ENCODE results near the gene GSC.
"Not testable (repeated sequence)": the region's sequence is repeated elsewhere in the genome, so short reads cannot be mapped to it uniquely, and the experiment has no call there.

The GSC gene

DNA sequence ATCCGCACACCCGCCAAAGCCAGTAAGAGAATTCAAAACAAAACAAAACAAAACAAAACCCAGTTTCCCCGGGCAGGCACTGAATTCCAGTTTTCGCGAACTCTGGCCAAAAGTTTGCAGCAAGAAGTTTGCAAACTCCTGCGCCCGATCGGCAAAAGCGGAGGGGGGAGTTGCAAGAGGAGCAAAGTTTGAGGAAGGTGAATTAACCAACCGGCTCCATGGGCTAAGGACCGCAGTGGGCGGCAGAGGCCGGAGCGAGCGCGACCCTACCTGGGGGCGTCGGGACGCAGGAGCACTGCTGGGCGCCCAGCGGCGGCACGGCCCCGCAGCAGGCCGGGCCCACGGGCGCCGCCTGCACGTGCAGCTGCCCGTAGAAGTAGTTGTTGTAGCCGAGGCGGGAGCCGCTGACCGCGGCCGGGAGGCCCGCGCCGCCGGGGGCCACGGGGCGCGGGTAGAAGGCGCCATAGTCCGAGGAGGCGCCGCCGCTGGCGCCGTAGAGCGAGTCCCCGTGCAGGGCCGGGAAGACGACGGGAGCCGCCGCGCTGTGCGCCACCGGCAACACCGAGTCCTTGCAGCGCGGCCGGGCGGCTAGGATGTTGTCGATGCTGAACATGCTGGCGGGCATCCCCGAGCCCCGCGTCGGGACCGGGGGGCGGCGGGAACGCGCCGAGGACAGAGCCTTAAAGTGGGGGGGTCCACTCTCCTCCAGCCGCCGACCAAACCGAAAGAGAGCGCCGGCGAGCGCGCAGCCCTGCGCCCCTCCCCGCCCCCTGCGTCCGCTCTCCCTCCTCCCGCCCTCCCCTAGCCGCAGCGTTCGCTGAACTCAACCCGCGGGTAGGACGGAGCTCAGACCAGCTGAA is at the start of gene GSC:
Gene GSC (minus strand): TSS at position 723 of the 860 bp plus-strand sequence. CDS start 98 bp downstream, at position 625.
- no peak for FAIRE-seq
- DNase-seq (ENCODE audit: low spot score), result no peak

GRCh38 chr14:94819531-94819930 is 49.6 kb upstream of the GSC start:
- no peak for FAIRE-seq
- no peak for DNase-seq (ENCODE audit: low spot score)

DNA sequence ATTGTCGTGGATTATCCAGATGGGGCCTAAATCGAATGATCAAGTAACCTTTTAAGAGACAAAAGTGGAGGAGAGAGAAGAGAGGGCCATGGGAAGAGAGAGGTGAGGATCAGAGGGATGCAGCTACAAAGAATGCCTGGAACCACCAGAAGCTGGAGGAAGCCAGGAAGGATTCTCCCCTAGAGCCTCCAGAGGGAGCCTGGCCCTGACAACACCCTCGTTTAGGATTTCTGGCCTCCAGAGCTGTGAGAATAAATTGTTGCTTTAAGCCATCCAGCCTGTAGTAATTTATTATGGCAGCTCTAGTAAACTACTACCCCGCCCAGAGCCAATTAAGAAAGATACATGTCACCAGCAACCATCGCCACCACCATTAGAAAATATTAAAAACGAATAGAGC is 46.2 kb upstream of the GSC start:
- FAIRE-seq (no peak), DNase-seq (ENCODE audit: low spot score) (no peak)

GRCh38 chr14:94805680-94806288 is 35.9 kb upstream of the GSC start:
- no peak for FAIRE-seq
- DNase-seq (ENCODE audit: low spot score), result no peak

DNA sequence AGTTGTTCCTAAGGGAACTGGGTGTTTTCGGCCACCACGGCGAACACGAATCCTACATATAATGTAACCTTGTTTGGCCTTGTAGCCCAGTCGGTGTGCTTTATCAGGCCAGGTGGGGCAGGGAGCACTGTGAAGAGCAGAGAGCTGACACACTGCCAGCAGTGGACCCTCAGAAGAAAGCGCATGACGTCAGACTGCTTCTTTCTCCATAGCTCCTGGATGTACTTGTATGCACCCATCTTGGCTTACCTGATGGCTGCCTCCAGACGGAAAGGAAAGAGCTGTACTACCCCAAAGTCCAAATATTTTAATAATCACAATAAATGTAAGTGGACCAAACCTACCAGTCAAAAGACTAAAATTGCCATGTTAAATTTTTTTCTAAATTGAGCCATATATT is 31.3 kb upstream of the GSC start:
- FAIRE-seq (no peak), DNase-seq (ENCODE audit: low spot score) (no peak)

- not testable (repeated sequence) for FAIRE-seq; DNase-seq (ENCODE audit: low spot score)
Measured at GRCh38 chr14:94800764-94801163, 30.9 kb upstream of the GSC start.

- FAIRE-seq (no peak), DNase-seq (ENCODE audit: low spot score) (no peak)
Measured at GRCh38 chr14:94797887-94798286, 28.0 kb upstream of the GSC start.

DNA sequence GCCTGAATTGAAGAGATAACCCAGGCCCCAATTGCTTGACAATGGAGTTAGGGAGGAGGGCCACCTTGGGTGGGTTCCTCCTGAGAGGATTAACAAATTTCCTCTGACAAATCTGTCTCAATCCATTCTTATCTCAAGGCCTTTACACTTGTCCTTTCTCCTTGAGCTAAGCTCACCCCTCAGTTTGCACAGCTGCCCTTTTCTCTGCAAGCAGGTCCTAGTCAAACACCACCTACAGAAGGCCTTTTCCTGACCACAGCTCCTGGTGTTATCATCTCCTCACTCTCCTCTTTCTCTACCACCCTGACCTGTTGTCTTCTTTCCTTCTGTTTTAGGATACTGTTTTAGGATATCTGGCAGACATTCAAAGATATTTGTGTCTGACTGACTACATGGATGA is 26.4 kb upstream of the GSC start:
- FAIRE-seq, result no peak

DNA sequence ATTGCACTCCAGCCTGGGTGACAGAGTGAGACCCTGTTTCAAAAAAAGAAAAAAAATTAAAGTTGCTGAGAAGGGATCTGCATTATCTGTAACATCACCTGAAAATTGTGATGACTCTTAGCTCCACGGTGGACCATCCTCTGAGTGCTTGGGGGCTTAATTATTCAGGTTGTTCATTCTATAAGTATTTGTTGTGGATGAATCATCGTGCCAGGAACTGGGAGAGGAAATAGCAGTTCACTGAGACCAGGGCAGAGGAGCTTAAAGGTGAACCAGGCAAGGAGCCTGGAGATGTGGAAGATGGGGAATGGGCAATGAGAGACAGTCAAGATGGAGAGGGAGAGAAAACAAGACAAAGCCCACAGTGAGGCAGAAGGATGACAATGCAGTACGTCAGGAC is 25.5 kb upstream of the GSC start:
- DNase-seq (ENCODE audit: low spot score) (no peak), FAIRE-seq (no peak)

More for the DNA sequence above, 26.4 kb upstream of the GSC start:
- no peak for DNase-seq (ENCODE audit: low spot score)

GRCh38 chr14:94793901-94794300 is 24.0 kb upstream of the GSC start:
- DNase-seq (ENCODE audit: low spot score) (no peak), FAIRE-seq (no peak)

DNA sequence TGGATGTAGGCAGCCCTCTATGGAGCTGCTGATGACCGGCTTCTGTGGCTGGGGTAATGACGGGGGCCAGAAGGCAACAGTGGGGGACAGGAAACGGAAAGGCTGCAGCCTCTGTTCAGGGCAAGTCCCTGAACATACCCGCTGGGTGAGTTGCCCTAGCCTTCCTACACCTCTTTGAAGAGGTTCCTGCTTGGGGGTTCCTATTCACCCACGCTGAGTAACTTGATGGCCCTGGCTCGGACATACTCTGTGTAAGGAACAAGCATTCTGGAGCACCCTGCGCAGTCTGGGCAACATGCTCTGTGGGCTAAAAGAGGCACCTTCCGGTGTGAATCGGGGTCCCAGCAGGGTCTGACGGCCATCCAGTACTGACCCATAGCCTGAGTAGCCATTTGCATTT is 17.7 kb upstream of the GSC start:
- FAIRE-seq, result no peak

GRCh38 chr14:94787092-94787491 is 17.2 kb upstream of the GSC start:
- DNase-seq (ENCODE audit: low spot score) (no peak), FAIRE-seq (no peak)

More for the DNA sequence above, 17.7 kb upstream of the GSC start:
- DNase-seq (ENCODE audit: low spot score), result no peak

- no peak for DNase-seq (ENCODE audit: low spot score)
- no peak for FAIRE-seq
Measured at GRCh38 chr14:94780536-94781399, 10.9 kb upstream of the GSC start.

DNA sequence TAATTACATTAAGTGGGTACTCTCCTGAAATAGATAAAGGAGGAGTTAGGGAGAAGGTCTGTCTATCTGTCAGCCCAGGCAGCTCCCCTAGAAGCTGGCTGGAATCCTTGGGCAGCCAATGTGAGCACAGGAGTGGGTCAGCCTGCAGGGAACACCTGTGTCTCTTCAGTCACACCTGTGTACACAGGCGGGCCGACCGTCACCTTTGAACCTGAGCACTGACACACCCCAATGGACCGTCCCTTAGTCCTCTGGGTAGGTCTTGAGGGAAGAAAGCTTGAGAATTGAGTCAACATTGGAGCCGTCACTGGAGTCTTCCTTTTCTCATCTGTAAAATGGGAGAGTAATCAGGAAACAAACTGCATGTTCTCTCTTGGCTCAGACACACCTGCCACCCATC is 9.8 kb upstream of the GSC start:
- DNase-seq (ENCODE audit: low spot score), result no peak
- FAIRE-seq, result no peak

DNA sequence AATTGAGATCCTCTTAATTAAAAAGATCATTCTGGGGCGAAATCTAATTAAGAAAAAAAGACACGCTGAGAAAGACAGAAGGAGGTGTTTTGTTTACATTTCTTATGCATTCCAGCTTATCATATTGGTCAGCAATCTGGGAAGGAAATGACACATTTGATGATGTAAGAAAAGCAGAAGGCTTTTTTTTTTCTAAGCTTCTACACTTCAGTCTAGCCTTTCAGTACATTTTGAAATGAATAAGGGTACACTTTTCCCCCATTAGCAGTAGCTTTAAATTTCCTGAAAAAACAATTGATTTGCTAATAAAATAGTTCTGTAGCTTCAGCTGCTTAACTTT is 5.9 kb upstream of the GSC start:
- DNase-seq (ENCODE audit: low spot score) (no peak), FAIRE-seq (no peak)

DNA sequence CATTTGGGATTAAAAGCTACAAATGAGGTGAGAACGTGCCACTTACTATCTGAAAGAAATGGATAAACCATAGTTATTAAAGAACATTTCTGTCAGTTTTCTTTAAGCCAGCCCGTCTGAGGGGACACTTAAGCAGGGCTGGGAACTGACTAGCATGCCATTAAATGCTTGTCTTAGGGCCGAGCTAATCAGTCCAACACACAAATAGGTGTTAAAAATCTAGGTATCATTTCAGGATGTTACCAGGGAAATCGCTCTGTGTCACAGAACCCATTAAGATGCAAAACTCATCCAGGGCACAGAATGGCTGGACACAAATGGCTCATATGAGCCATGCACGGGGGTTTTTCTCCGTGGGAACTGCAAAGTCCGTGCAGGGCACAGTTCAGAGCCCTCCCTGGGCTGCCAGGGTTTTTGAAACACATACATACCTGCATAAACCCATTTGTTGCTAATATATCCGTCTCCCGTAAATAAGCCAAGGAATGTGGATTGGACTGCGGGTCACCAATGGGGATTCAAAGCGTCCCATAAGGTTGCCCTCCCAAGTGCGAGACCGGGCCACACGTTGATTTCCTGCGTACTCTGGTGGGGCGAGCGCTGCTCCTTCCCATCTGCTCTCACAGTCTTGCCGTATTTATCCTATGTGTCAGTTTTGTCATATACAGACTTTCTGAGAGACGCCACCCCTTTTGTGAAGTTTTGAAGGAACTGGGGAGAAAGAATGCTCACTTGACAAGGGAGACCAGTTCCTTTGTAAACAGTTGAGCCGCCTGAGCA is 5.4 kb upstream of the GSC start:
- FAIRE-seq (no peak), DNase-seq (ENCODE audit: low spot score) (no peak)

GRCh38 chr14:94774344-94775090 is 4.6 kb upstream of the GSC start:
- no peak for DNase-seq (ENCODE audit: low spot score)
- FAIRE-seq, result no peak

DNA sequence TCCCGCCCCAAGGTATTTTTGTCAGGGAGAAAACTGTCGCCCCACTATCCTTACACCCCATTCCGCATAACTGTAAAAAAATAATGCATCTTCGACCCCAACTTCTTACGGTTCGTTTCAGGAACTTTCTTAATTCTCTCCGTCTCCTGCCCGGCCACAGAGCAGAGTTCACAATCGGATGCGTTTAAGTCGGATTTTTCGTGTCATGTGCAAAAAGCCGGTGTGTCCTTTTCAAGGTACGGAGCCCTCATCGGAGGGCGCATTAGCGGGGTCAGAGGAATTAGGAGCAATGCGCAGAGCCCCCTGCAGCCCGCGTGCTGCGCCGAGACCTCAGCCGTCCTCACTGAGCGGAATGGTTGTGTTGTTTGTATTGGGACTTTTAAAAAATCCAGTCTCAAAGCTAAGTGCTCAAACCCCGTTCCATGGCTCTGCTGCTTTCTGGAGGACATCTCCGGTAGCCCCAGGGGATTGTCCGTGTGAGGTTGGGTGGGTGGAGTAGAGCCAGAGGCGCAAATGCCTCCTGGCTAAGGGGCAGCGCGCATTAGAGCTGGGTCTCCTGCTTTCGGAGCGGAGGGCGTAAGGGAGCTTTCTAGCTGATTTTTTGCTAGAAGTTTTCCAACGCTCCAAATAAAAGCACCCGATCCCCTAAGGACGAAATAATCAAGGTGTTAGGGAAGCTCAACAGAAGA is 3.9 kb upstream of the GSC start:
- DNase-seq (ENCODE audit: low spot score) (no peak), FAIRE-seq (no peak)

- DNase-seq (ENCODE audit: low spot score), result no peak
- FAIRE-seq, result no peak
Measured at GRCh38 chr14:94773061-94773648, 3.2 kb upstream of the GSC start.

DNA sequence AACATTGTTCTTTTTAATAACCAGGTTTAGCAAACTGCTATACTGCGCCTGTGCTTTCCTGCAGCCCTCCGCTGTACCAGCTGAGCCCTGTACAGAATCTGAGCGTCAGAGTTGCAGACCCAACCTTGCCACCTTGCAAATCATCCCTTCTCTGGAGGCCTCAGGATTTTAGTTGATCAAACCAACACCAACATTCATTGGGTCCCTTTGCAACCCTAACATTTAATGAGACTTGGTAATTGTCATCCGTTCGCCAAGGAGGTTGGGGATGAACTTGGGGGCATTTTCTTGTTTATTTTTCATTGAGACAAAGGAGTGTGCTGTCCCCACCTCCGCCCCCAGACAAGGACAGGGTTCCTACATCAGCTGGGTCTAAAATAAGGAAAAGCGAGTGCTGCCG is 2.6 kb upstream of the GSC start:
- DNase-seq (ENCODE audit: low spot score) (no peak), FAIRE-seq (no peak)

Measured in RCC 7860 (cell line).